Astrocyte (in vitro differentiated cells and primary cell): ENCODE results near the gene CACHD1. TPM values are rescaled to one million over a fixed set of nuclear protein-coding genes. Genes with fewer than 3 reads are reported as not detected.

Source experiments
- DNase-seq: peaks from one replicate; pipeline ENCODE4 v3.0.0-alpha.2; 2010; ENCODE audit warnings: low read depth
- FAIRE-seq: peaks from 2 replicates; lab custom pipeline; 2011; peaks lifted over from hg19 to GRCh38; lab: Jason Lieb, UNC
- H2AFZ ChIP-seq: 2 replicates; pipeline ENCODE4 v1.6.0; 2012; ENCODE audit warnings: low read depth, low read length, inconsistent platforms
- H3K27ac ChIP-seq: 2 replicates; pipeline ENCODE4 v1.5.1; 2011; ENCODE audit warnings: low read depth, low read length, inconsistent platforms
- H3K27me3 ChIP-seq: 2 replicates; pipeline ENCODE4 v1.6.0; 2011; ENCODE audit warnings: low read length, inconsistent platforms; ENCODE audit not compliant: insufficient read depth
- H3K36me3 ChIP-seq: 2 replicates; pipeline ENCODE4 v1.5.1; 2011; ENCODE audit warnings: low read length, inconsistent platforms; ENCODE audit not compliant: insufficient read depth
- H3K4me1 ChIP-seq: 2 replicates; pipeline ENCODE4 v1.5.1; 2011; ENCODE audit warnings: low read length, inconsistent platforms; ENCODE audit not compliant: insufficient read depth
- H3K4me2 ChIP-seq: 2 replicates; pipeline ENCODE4 v1.6.0; 2012; ENCODE audit warnings: low read length, inconsistent platforms
- H3K4me3 ChIP-seq: 2 replicates; pipeline ENCODE4 v1.5.1; 2011; ENCODE audit warnings: low read depth, mild to moderate bottlenecking, low read length, inconsistent platforms; ENCODE audit not compliant: insufficient read depth
- H3K79me2 ChIP-seq: 2 replicates; pipeline ENCODE4 v1.6.0; 2012; ENCODE audit warnings: mild to moderate bottlenecking, low read length, inconsistent platforms; ENCODE audit not compliant: insufficient read depth
- H3K9ac ChIP-seq: 2 replicates; pipeline ENCODE4 v1.6.0; 2012; ENCODE audit warnings: mild to moderate bottlenecking, low read length, inconsistent platforms
- H3K9me3 ChIP-seq: 2 replicates; pipeline ENCODE4 v1.5.1; 2012; ENCODE audit warnings: low read depth, mild to moderate bottlenecking, low read length, inconsistent platforms; ENCODE audit not compliant: insufficient read depth
- H4K20me1 ChIP-seq: 2 replicates; pipeline ENCODE4 v1.6.0; 2012; ENCODE audit warnings: low read length, inconsistent platforms; ENCODE audit not compliant: insufficient read depth
- H3K27ac Mint-ChIP-seq: one replicate; pipeline ENCODE4 v1.8.0; 2021; ENCODE audit warnings: mild to moderate bottlenecking, mixed read lengths; ENCODE audit not compliant: unreplicated experiment
- H3K27me3 Mint-ChIP-seq: one replicate; pipeline ENCODE4 v1.8.0; 2021; ENCODE audit warnings: low read depth, mixed read lengths; ENCODE audit not compliant: unreplicated experiment
- H3K36me3 Mint-ChIP-seq: one replicate; pipeline ENCODE4 v1.8.0; 2021; ENCODE audit warnings: low read depth, mixed read lengths; ENCODE audit not compliant: unreplicated experiment
- H3K4me1 Mint-ChIP-seq: one replicate; pipeline ENCODE4 v1.8.0; 2021; ENCODE audit warnings: low read depth, mixed read lengths; ENCODE audit not compliant: unreplicated experiment
- H3K4me3 Mint-ChIP-seq: one replicate; pipeline ENCODE4 v1.8.0; 2021; ENCODE audit warnings: mild to moderate bottlenecking, moderate library complexity, mixed read lengths; ENCODE audit not compliant: unreplicated experiment
- H3K9me3 Mint-ChIP-seq: one replicate; pipeline ENCODE4 v1.8.0; 2021; ENCODE audit warnings: mild to moderate bottlenecking, mixed read lengths; ENCODE audit not compliant: unreplicated experiment
- EZH2 ChIP-seq: IDR thresholded peaks from 2 replicates; pipeline ENCODE4 v1.6.1; 2012; ENCODE audit warnings: mild to moderate bottlenecking, low read length, inconsistent platforms; ENCODE audit not compliant: insufficient read depth
- total RNA-seq: library from RNA; stranded (reverse); gene quantifications from 2 replicates; pipeline ENCODE4 v1.2.1, GENCODE V29; 2021
- TF ChIP-seq, protein P1 (sequence below): IDR thresholded peaks from 2 replicates; pipeline ENCODE4 v1.5.1; 2011; ENCODE audit warnings: low read depth, mild to moderate bottlenecking, inconsistent platforms, low read length, moderate library complexity; ENCODE audit not compliant: insufficient read depth

CACHD1 gene
- total RNA-seq, 1 donor from 2014 or later: 21.2 TPM

DNA sequence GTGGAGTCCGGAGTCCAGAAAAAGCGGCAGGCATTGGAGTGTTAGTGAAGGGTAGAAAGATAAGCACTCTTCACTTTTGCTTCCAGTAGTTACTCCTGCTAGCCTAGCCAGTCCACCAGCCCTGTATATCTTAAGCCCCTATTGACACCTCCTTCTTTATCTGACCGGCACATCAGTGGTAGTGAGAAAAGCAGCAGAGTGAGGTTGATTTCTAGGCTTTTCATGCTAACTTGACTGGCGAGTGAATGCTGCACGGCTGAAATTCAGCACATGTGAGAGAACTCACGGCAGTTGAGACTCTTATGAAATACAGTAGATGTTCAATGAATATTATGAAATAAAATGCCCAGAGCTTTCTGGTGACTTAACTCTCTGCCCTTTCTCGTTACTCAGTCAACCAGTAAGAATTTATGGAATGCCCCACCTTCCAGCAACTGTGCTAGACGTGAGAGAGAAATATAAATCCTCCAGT lies 128.2 kb downstream of the CACHD1 start:
- Histone ChIP-seq H3K27ac (no peak overlapping the region), H2AFZ (peak overlapping the region; percentile 63), H3K4me2 (peak overlapping the region; percentile 84), H4K20me1 (no peaks in the 10 kb centered on the region), H3K36me3 (no peaks in the 10 kb centered on the region), H3K27me3 (no peaks in the 10 kb centered on the region), H3K9ac (peak overlapping the region; percentile 27), H3K4me1 (peaks cover 10% of the 10 kb centered on the region), H3K79me2 (no peaks in the 10 kb centered on the region), H3K9me3 (no peaks in the 10 kb centered on the region), H3K4me3 (peak overlapping the region; percentile 43)
- peak overlapping the region; percentile 73 for H3K27ac Mint-ChIP-seq
- TF ChIP-seq EZH2: no peak
- TF ChIP-seq, protein P1, sequence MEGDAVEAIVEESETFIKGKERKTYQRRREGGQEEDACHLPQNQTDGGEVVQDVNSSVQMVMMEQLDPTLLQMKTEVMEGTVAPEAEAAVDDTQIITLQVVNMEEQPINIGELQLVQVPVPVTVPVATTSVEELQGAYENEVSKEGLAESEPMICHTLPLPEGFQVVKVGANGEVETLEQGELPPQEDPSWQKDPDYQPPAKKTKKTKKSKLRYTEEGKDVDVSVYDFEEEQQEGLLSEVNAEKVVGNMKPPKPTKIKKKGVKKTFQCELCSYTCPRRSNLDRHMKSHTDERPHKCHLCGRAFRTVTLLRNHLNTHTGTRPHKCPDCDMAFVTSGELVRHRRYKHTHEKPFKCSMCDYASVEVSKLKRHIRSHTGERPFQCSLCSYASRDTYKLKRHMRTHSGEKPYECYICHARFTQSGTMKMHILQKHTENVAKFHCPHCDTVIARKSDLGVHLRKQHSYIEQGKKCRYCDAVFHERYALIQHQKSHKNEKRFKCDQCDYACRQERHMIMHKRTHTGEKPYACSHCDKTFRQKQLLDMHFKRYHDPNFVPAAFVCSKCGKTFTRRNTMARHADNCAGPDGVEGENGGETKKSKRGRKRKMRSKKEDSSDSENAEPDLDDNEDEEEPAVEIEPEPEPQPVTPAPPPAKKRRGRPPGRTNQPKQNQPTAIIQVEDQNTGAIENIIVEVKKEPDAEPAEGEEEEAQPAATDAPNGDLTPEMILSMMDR: no peak
- peaks cover 7% of the 10 kb centered on the region for H3K36me3 Mint-ChIP-seq
- H3K9me3 Mint-ChIP-seq: no peaks in the 10 kb centered on the region
- no peaks in the 10 kb centered on the region for H3K27me3 Mint-ChIP-seq
- peaks cover 40% of the 10 kb centered on the region for H3K4me1 Mint-ChIP-seq
- H3K4me3 Mint-ChIP-seq: no peak overlapping the region
- DNase-seq (peak; percentile 78), FAIRE-seq (peak; percentile 56)

DNA sequence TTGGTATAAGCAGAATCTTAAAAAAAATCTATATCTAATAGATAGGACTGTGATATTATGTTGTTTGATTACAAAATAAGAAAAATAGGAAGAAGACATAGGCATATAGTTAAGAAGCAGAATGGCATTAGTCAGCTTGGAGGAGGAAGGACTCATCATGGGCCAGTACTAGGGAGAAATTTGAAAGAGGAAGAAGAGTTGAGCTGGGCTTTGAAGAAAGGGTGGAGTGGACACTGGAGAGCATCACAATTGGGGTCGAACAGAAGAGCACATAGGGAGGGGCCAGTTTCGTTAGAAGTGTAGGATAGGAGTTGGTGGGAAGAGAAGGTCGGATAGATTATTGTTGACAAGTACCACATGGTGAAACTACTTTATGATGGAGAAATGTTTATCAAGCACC lies 129.3 kb downstream of the CACHD1 start:
- Histone ChIP-seq H3K9ac (no peak overlapping the region), H3K79me2 (no peaks in the 10 kb centered on the region), H4K20me1 (no peaks in the 10 kb centered on the region), H3K9me3 (no peaks in the 10 kb centered on the region), H3K4me2 (no peak overlapping the region), H3K27ac (no peak overlapping the region), H3K27me3 (no peaks in the 10 kb centered on the region), H3K4me1 (peaks cover 10% of the 10 kb centered on the region), H2AFZ (no peak overlapping the region), H3K36me3 (no peaks in the 10 kb centered on the region), H3K4me3 (no peak overlapping the region)
- Mint-ChIP-seq H3K27ac (peak overlapping the region; percentile 50), H3K4me1 (peaks cover 40% of the 10 kb centered on the region), H3K4me3 (no peak overlapping the region), H3K36me3 (peaks cover 10% of the 10 kb centered on the region), H3K9me3 (no peaks in the 10 kb centered on the region), H3K27me3 (no peaks in the 10 kb centered on the region)
- FAIRE-seq: no peak
- TF ChIP-seq EZH2: no peak
- TF ChIP-seq, protein P1: no peak
- no peak for DNase-seq

DNA sequence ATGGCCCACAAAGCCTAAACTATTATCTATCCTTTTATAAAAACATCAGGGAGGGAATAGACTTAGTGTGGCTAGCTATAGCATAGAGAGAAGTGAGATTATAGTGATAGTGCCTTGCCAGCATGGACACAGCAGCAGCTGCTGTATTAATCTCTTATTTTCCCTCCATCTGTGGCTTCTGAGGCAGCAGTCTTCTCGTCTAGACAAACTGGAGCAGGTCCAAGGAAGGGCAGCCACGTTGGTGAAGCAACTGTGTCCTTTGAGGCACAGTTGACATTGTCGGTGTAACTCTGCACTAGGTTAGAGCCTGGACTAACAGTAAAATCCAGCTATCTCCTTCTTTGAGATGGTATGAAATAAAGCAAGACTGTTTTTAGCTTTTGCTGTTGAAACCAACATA lies 131.3 kb downstream of the CACHD1 start:
- DNase-seq (no peak), FAIRE-seq (no peak)
- H3K4me1 ChIP-seq: peaks cover 10% of the 10 kb centered on the region
- H3K36me3 Mint-ChIP-seq: peaks cover 10% of the 10 kb centered on the region
- no peaks in the 10 kb centered on the region for H3K79me2 ChIP-seq
- H3K4me3 Mint-ChIP-seq: peak overlapping the region; percentile 43
- no peak overlapping the region for H3K4me3 ChIP-seq
- H3K36me3 ChIP-seq: no peaks in the 10 kb centered on the region
- no peak overlapping the region for H3K9ac ChIP-seq
- no peak overlapping the region for H3K27ac ChIP-seq
- TF ChIP-seq, protein P1: no peak
- no peak for TF ChIP-seq EZH2
- H3K4me1 Mint-ChIP-seq: peaks cover 35% of the 10 kb centered on the region
- H3K27me3 ChIP-seq: no peaks in the 10 kb centered on the region
- H3K9me3 ChIP-seq: no peaks in the 10 kb centered on the region
- H4K20me1 ChIP-seq: no peaks in the 10 kb centered on the region
- no peaks in the 10 kb centered on the region for H3K9me3 Mint-ChIP-seq
- no peak overlapping the region for H3K4me2 ChIP-seq
- no peak overlapping the region for H2AFZ ChIP-seq
- peak overlapping the region; percentile 20 for H3K27ac Mint-ChIP-seq
- no peaks in the 10 kb centered on the region for H3K27me3 Mint-ChIP-seq
